Left renal cortex interstitium (tissue), 4 donors: ENCODE results near the gene MYBPC1. TPM values are rescaled to one million over a fixed set of nuclear protein-coding genes. Genes with fewer than 3 reads are reported as not detected.
"Not testable (repeated sequence)": the region's sequence is repeated elsewhere in the genome, so short reads cannot be mapped to it uniquely, and the experiment has no call there.

Source experiments
- DNase-seq, 4 donors: peaks; one replicate each; pipeline ENCODE4 v3.0.0-alpha.2; 2013; ENCODE audit warnings: low read depth in 4 of 4, low spot score in 2 of 4, missing footprints in 1 of 4
- polyA plus RNA-seq, 4 donors: library from polyadenylated mRNA; unstranded; fragments of 120-200 nt; gene quantifications; one replicate each; pipeline ENCODE4 v1.2.1, GENCODE V29; 2013; ENCODE audit not compliant: insufficient read length in 4 of 4

MYBPC1 gene, protein sequence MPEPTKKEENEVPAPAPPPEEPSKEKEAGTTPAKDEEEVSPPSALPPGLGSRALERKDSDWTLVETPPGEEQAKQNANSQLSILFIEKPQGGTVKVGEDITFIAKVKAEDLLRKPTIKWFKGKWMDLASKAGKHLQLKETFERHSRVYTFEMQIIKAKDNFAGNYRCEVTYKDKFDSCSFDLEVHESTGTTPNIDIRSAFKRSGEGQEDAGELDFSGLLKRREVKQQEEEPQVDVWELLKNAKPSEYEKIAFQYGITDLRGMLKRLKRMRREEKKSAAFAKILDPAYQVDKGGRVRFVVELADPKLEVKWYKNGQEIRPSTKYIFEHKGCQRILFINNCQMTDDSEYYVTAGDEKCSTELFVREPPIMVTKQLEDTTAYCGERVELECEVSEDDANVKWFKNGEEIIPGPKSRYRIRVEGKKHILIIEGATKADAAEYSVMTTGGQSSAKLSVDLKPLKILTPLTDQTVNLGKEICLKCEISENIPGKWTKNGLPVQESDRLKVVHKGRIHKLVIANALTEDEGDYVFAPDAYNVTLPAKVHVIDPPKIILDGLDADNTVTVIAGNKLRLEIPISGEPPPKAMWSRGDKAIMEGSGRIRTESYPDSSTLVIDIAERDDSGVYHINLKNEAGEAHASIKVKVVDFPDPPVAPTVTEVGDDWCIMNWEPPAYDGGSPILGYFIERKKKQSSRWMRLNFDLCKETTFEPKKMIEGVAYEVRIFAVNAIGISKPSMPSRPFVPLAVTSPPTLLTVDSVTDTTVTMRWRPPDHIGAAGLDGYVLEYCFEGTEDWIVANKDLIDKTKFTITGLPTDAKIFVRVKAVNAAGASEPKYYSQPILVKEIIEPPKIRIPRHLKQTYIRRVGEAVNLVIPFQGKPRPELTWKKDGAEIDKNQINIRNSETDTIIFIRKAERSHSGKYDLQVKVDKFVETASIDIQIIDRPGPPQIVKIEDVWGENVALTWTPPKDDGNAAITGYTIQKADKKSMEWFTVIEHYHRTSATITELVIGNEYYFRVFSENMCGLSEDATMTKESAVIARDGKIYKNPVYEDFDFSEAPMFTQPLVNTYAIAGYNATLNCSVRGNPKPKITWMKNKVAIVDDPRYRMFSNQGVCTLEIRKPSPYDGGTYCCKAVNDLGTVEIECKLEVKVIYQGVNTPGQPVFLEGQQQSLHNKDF
- polyA plus RNA-seq: under 1 TPM in 1 of 4 donors, not detected in 3; 0.33 TPM

DNA sequence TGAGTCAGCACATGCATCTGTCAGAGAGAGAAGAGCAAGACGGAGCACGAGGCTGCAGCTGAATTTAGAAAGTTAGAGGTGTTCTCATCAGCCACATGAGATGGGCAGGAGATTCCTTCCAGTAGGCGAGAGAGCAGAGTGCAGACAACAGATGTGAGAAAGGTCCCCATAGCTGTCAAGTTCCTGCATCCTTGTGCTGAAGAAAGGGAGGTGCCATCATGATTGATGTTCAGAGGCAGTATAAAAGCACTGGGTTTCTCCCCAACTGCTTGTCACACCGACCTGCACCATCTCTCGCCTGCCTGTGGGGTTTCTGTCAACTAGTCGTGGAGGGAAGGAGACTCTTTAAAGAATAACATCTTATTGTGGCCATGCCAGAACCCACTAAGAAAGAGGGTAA is at the start of gene MYBPC1:
MYBPC1 (plus strand) TSS at position 272 of the 400 bp plus-strand sequence; CDS start at position 372, 100 bp downstream.
- no peak for DNase-seq

DNA sequence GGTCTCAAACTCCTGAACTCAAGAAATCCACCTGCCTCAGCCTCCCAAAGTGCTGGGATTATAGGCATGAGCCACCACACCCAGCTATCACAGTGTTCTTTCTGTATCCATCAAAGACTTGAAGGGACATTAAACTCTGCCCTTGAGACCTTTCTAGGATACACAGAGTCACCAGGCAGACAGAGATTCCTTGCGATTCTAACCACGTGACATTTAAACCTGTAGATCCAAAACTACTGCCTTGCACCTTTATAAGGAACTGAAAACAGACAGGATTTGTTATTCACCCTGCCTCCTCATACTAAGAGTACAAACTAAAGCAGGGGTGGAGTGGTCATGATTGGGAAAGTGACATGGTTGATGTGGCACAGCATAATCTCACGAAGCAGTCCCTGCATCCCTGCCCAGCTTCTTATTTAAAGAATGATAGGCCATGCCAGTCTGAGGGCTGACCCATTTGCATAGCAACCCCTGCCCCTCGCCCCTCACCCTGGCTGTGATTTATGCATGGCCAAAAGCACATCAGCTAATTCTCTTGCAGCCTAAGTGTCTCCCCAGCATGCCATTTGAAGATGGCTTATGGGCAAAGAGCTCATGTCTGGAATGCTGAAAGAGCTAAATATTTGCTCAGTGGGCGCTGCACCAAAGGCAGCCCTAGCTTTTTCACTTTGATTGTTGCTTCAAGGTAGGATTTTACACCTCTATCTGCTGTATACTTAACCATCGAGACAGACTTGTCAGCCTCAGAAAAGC is 43.2 kb upstream of the MYBPC1 start:
- DNase-seq: no peak

DNA sequence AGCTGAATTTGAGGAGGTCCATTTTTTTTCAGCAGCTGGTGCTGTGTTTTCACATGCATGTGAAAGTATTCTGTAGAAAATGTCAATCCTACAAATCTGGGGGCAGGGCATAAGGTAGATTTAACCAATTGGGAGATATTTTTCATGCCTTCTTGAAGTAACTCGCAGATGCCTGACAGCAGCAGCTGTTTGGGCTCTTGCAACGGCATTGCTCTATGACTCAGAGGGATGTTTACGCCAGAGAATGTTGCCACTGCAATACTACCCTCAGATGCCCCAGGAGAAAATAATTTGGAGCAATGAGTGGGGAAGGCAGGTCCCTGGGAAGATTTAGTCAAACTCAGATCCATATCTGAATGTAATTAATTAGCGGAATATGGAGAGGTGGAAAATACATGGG is 42.5 kb upstream of the MYBPC1 start:
- peak in 1 of 4 donors; percentile 4 for DNase-seq

DNA sequence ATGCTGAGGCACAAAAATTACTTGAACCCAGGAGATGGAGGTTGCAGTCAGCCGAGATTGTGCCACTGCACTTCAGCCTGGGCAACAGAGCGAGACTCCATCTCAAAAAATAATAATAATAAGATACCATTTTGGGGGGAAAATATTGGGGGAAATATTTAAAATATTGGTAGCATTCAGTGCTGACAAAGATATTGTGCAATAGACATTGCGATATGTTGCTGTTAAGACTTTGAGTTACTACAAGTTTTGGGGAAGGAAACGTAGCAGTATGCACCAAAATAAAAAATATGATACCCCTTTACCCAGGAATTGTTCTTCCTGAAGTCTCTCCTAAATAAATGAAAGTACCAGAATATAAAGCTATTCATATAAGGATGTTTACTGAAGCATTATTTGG is 37.7 kb upstream of the MYBPC1 start:
- DNase-seq: no peak

DNA sequence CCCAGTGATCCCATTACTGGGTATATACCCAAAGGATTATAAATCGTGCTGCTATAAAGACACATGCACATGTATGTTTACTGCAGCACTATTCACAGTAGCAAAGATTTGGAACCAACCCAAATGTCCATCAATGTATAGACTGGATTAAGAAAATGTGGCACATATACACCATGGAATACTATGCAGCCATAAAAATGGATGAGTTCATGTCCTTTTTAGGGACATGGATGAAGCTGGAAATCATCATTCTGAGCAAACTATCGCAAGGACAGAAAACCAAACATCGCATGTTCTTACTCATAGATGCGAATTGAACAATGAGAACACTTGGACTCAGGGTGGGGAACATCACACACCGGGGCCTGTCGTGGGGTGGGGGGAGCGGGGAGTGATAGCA is 36.0 kb upstream of the MYBPC1 start:
- not testable (repeated sequence) for DNase-seq

DNA sequence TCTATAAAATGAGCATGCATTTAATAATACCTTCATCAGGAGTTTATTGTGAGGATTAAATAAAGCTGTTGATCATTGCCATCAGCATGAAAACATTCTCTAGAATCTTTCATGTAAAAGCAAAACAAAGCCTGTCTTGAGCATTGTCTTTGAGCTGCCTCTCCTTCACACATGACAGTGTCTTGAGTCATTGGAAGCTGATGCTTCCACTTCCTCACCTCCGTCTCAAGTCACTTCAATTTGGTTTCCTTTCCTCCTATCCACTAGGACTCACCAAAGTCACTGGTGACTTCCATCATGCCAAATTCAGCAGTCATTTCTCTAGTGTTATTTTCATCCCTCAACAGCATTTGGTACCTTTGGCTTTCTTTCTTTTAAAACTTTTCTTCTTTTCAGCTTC is 31.6 kb upstream of the MYBPC1 start:
- no peak for DNase-seq

DNA sequence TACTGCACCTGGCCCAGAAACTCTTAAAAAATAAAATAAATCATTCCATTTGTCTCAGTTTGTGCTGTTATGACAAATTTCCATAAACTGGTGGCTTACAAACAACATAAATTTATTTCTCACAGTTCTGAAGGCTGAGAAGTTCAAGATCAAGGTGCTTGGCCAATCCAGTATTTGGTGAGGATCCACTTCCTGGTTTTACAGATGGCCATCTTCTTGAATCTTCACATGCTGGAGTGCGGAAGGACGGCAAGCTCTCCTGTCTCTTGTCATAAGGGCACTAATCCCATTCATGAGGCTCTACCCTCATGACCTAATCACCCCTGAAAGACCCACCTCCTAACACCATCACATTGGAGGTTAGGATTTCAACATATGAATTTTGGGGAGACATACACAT is 29.9 kb upstream of the MYBPC1 start:
- no peak for DNase-seq

DNA sequence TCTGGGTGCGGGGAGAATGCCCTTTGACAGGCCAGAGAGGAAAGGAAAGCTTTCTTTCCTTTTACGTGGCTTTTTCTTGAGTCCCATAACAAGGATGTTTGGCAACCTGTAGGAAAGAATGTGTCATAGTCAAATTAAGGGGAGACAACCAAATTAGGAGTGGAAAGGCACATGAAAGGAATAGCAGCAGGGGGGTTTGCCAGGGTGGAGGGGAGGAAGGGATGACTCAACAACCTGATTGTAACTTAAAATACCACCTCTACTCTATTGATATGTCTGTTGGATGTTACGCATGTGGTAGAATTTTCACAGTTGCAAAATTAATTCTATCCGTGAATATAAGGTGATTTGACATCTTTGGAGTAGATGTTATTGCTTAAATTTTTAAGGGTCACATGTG is 28.5 kb upstream of the MYBPC1 start:
- no peak for DNase-seq

DNA sequence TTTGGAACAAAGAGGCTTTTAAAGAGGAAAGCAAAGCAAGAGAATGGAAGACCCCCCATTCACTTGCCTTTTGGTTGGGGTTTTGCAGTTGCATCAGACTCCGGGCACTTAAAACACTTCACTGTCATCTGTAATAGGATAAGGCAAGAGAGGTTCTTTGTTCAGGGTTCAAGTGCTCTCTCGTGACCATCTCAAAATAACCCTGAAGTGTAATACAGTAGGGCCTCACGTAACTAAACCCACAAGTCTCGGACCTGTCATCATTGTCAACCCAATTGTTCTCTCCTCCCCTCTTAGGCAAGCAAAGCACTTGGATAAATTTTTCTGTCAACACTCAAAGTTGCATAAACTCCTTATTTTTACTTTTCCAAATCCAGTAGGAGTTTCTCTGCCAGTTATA is 26.9 kb upstream of the MYBPC1 start:
- no peak for DNase-seq

DNA sequence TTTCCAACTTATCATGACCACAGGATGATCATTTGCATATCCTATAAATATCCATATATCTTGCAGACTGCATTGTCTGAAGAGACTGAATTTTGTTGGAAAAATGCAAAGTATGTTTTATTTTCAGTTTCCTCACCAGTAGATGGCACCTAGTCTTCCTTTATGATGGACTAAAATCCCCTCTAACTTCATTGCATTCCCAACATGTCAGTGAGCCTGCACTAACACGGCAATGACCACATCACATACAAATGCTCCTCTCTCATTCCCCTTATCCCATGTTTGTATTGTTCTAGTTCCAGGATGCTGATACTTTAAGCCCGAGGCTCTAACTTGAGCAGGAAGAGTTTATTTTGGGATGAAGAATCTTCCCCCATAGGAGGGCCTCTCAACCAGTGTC is 24.7 kb upstream of the MYBPC1 start:
- no peak for DNase-seq

DNA sequence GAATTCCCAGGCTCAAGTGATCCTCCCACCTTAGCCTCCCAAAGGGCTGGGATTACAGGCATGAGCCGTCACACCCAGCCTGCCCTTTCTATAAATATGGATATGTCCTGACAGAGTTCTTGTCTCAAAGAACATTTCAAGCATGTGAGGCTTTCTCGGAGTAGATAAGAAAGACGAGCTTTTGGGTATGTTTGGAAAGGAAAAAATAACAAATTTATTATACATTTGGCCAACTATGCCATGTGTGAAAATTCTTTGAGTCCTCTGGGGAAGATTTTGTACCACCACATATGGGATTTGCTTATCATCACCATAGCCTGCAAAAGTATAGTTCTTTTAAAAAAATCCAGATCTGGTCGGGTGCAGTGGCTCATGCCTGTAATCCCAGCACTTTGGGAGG is 23.7 kb upstream of the MYBPC1 start:
- DNase-seq: no peak

DNA sequence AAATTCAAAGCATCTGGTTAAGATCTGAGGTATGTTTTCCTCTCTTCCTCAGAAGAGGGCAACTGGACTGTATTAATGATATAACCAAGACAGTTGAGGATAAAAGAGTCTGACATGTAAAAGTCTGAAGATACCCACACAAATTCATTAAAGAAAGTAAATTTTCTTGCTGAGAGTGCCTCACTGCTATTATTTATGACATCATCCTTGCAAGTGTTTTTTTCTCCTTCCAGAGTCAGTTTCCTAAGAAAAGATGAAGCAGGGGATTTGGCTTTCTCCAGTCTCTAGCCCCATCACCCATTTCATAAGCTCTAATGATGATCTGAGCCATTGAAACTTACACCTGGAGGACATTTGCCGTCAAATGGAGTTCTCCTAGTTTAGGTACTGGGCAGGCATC is 21.0 kb upstream of the MYBPC1 start:
- DNase-seq: no peak

DNA sequence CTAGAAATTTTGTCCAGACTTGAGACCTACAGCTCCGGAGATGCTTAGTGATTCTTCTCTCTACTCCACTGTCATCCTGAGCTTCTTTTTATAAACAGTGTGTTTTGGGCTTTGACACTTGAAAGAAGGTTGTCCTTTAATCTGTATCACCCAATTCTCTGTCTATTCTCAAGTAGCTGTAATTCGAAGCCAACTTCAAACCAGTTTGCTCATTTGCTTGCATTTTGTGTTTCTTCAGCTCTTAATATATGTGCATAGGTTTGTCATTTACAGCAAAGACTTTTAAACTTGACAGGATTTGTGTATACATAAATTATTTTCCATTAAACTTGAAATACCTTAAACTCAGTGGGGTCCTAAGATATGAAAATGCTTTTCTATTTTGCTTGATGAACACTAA is 16.4 kb upstream of the MYBPC1 start:
- DNase-seq: no peak

DNA sequence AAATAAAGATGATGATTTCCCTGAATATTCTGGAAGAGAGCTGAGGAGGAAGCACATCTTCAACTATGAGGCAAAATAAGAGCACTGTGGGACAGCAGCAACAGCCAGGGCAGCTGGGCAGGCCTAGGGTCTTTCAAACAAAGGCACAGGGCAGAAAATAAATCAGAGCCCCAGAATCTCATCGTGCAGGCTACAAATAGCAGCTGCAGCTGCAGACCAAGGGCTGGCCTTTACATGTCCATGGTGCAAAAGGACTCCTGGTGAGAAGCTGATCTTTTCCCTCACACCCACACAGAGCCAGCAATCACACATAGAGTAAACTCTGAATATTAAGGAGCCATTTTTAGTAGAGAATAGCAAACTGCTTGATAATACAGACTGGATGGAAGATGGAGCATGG is 13.6 kb upstream of the MYBPC1 start:
- no peak for DNase-seq

DNA sequence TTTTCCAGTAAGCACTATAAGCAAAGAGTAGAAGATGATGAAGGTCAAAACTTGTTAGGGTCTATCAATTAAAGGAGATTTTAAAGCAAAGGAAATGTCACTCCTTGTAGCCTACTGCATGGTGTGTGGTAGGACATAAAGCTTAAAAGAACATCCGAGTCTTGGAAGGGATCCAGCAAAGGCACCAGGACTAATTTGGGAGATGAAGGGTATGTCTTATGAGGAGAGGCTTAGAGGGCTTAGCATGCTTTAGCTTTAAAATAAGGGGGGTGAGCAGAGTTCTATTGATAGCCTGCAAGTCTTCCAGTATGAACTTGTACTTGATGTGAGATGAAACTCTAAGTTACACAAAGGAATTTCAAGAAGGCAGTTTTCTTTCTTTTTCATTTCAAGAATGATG is 11.8 kb upstream of the MYBPC1 start:
- DNase-seq: no peak

DNA sequence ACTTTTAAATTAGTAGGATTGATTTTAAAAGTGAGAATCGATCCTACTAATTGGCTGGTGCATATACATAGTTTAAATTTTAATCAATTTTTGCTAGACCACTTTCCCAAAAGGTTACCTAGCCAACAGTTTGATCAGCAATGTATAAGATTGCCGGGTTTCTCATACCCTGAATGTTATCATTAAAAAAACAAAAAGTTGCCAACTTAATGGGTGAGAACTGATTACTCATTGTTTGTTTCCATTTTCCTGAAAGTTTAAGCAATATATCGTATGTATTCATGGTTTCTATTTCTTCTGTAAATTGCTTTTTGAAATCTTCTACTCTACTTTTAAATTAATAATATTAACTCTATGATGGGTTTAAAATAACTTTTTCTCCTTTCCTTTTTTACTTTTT is 4.4 kb upstream of the MYBPC1 start:
- DNase-seq: no peak

DNA sequence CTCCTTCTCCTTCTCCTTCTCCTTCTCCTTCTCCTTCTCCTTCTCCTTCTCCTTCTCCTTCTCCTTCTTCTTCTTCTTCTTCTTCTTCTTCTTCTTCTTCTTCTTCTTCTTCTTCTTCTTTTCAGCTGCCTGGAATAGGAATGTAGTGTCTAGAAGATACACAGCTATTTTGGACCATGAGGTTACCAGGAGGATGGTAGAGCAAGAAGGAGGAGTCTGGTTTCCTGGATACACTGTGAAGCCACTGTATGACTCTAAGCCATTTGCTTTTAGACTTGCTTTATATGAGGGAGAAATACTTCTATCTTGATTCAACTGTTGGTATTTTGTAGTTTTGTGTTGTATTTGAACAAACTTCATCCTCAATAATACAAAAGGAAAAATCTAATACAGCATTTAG is 3.0 kb upstream of the MYBPC1 start:
- DNase-seq: no peak

DNA sequence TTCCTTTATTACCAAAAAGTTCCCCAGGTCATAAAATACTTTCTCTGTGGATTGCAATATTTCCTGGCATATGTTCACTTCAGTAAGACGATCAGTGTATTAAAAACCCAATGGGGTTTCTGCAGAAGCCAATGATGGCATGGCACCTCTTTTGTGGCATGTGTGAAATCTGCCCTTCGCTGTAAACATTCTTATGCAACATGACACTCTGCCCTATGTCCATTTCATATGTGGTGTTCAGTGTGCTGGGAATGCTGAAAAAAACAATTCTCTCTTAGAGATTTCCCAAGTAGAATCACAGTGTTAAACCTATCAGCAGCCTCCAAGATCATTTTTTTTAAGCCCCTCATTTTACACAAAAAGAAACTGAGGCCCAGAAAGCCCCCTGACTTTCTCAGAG is 2.3 kb upstream of the MYBPC1 start:
- DNase-seq: no peak

DNA sequence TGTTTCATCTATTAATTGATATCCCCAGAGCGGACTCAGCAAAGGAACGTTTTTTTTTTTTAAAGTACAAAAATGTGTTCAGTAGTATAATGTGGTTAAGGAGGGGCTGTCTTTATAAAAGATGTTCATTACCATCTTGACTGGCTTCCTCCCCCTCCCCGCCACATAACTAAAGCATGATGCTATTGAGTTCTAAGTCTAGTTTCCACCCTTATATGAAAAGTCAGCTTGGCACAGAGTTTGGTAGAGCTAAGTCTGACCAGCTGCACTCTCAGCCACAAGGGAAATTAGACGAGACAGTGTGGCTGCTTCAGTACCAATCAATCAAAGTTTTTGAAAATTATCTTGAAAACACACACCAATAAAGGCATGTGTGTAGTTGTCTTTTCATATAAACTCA is 1.9 kb upstream of the MYBPC1 start:
- no peak for DNase-seq

DNA sequence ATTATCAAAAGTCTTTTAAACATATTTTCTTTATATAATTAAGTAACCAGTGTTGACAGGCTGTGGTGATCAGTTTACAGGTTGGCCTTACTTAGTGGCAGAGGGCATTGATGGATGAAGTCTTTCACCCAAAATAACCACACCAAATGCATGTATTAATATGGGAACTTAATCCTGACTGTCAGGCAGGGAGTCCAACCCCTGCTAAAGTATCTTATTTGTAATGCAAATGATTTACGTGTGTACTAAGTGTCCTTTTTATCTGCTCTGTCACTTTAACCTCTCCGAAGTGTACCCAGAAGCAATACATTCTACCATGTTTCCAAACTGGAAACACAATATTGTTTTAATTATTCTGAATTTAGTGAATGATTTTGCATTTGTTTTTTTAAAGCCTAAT is 1.4 kb downstream of the MYBPC1 start:
- no peak for DNase-seq

DNA sequence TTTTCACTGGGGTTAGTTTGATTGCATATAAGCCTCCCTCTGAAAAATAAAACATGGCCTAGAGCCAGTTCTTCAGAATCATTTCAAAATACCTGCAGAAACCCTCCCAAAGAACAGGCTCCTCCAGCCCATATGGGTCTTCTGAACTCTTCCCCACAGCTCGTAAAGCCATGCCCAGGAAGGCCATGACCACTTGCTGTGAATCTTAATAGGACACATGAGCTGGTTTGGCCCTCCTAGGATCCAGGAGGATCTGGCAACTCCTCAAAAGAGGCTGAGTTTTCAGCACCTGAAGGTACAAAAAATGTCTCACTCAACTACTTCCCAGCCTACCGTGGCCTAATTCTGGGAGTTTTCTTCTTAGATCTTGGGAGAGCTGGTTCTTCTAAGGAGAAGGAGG is 2.4 kb downstream of the MYBPC1 start:
- no peak for DNase-seq
